Activated T-cell treated with anti-CD3 and anti-CD28 coated beads, Interleukin-2, amount 50 U/mL, for 4 hours (primary cell): Measurements from ENCODE around the gene ANTKMT. TPM values are rescaled to one million over a fixed set of nuclear protein-coding genes. Genes with fewer than 3 reads are reported as not detected.
"Not testable (repeated sequence)": the region's sequence is repeated elsewhere in the genome, so short reads cannot be mapped to it uniquely, and the experiment has no call there.

Experiments used
- ATAC-seq, 2 donors: fragments of 200-7000 bp; cut with Tn5 transposase; one replicate each; pipeline ENCODE4 v1.10.0; 2021
- DNase-seq: peaks from one replicate; pipeline ENCODE4 v3.0.0-alpha.2; 2020
- H3K27me3 Mint-ChIP-seq: one replicate; pipeline ENCODE4 v1.8.0; 2021; ENCODE audit warnings: low read depth, mixed read lengths
- H3K36me3 Mint-ChIP-seq: one replicate; pipeline ENCODE4 v1.8.0; 2022; ENCODE audit warnings: mixed read lengths; ENCODE audit not compliant: insufficient read depth
- H3K4me1 Mint-ChIP-seq: one replicate; pipeline ENCODE4 v1.8.0; 2021; ENCODE audit warnings: low read depth, mixed read lengths
- H3K4me3 Mint-ChIP-seq: one replicate; pipeline ENCODE4 v1.8.0; 2021; ENCODE audit warnings: mild to moderate bottlenecking, moderate library complexity, mixed read lengths
- H3K9me3 Mint-ChIP-seq: one replicate; pipeline ENCODE4 v1.8.0; 2021; ENCODE audit warnings: mixed read lengths
- total RNA-seq, 3 donors: library from RNA; stranded (reverse); gene quantifications; one replicate each; pipeline ENCODE4 v1.2.1, GENCODE V29; 2021

ANTKMT gene
- total RNA-seq, 3 donors from 2014 or later, result 66.0 to 75.0 (median 67.8) TPM

GRCh38 chr16:732332-732731 lies 11.4 kb downstream of the ANTKMT start:
- H3K4me1 Mint-ChIP-seq, result peaks cover 5% of the 10 kb centered on the region
- H3K27me3 Mint-ChIP-seq, result no peaks in the 10 kb centered on the region
- H3K36me3 Mint-ChIP-seq, result peaks cover 6% of the 10 kb centered on the region
- no peak for ATAC-seq
- H3K4me3 Mint-ChIP-seq, result no peak overlapping the region
- no peaks in the 10 kb centered on the region for H3K9me3 Mint-ChIP-seq
- DNase-seq, result no peak

GRCh38 chr16:732936-733335 lies 12.0 kb downstream of the ANTKMT start:
- peaks cover 5% of the 10 kb centered on the region for H3K4me1 Mint-ChIP-seq
- no peaks in the 10 kb centered on the region for H3K9me3 Mint-ChIP-seq
- no peak overlapping the region for H3K4me3 Mint-ChIP-seq
- peaks cover 10% of the 10 kb centered on the region for H3K36me3 Mint-ChIP-seq
- DNase-seq, result no peak
- no peak for ATAC-seq
- no peaks in the 10 kb centered on the region for H3K27me3 Mint-ChIP-seq

GRCh38 chr16:733382-734207 lies 12.6 kb downstream of the ANTKMT start:
- DNase-seq, result peak; percentile 37
- Mint-ChIP-seq H3K4me1 (peaks cover 5% of the 10 kb centered on the region), H3K9me3 (no peaks in the 10 kb centered on the region), H3K4me3 (no peak overlapping the region), H3K27me3 (no peaks in the 10 kb centered on the region), H3K36me3 (peaks cover 12% of the 10 kb centered on the region)
- ATAC-seq, result no peak

GRCh38 chr16:734208-734980 lies 13.4 kb downstream of the ANTKMT start:
- Mint-ChIP-seq H3K36me3 (peaks cover 14% of the 10 kb centered on the region), H3K9me3 (no peaks in the 10 kb centered on the region), H3K4me1 (peaks cover 10% of the 10 kb centered on the region), H3K27me3 (no peaks in the 10 kb centered on the region), H3K4me3 (no peak overlapping the region)
- DNase-seq (no peak), ATAC-seq (no peak)

- H3K36me3 Mint-ChIP-seq, result peaks cover 14% of the 10 kb centered on the region
- no peak for ATAC-seq
- no peaks in the 10 kb centered on the region for H3K9me3 Mint-ChIP-seq
- no peaks in the 10 kb centered on the region for H3K27me3 Mint-ChIP-seq
- no peak for DNase-seq
- peaks cover 16% of the 10 kb centered on the region for H3K4me1 Mint-ChIP-seq
- no peak overlapping the region for H3K4me3 Mint-ChIP-seq
Observed at GRCh38 chr16:734981-735881, 14.3 kb downstream of the ANTKMT start.

- no peak for DNase-seq
- H3K36me3 Mint-ChIP-seq, result peaks cover 14% of the 10 kb centered on the region
- H3K4me3 Mint-ChIP-seq, result no peak overlapping the region
- no peaks in the 10 kb centered on the region for H3K9me3 Mint-ChIP-seq
- peak; percentile 75 to 76 for ATAC-seq
- H3K4me1 Mint-ChIP-seq, result peaks cover 17% of the 10 kb centered on the region
- no peaks in the 10 kb centered on the region for H3K27me3 Mint-ChIP-seq
Observed at GRCh38 chr16:735982-736453, 15.1 kb downstream of the ANTKMT start.

- Mint-ChIP-seq H3K27me3 (no peaks in the 10 kb centered on the region), H3K36me3 (peaks cover 14% of the 10 kb centered on the region), H3K4me1 (peaks cover 18% of the 10 kb centered on the region), H3K4me3 (no peak overlapping the region), H3K9me3 (no peaks in the 10 kb centered on the region)
- ATAC-seq (no peak), DNase-seq (no peak)
Observed at GRCh38 chr16:736936-737481, 16.1 kb downstream of the ANTKMT start.

- H3K4me1 Mint-ChIP-seq, result peaks cover 18% of the 10 kb centered on the region
- peak overlapping the region; percentile 85 for H3K4me3 Mint-ChIP-seq
- ATAC-seq (no peak), DNase-seq (no peak)
- H3K36me3 Mint-ChIP-seq, result peaks cover 12% of the 10 kb centered on the region
- H3K9me3 Mint-ChIP-seq, result no peaks in the 10 kb centered on the region
- H3K27me3 Mint-ChIP-seq, result no peaks in the 10 kb centered on the region
Observed at GRCh38 chr16:739560-740458, 18.9 kb downstream of the ANTKMT start.

- Mint-ChIP-seq H3K36me3 (peaks cover 8% of the 10 kb centered on the region), H3K9me3 (no peaks in the 10 kb centered on the region), H3K4me3 (peak overlapping the region; percentile 85), H3K27me3 (no peaks in the 10 kb centered on the region), H3K4me1 (peaks cover 16% of the 10 kb centered on the region)
- no peak for DNase-seq
- peak in 1 of 2 donors; percentile 2 for ATAC-seq
Observed at GRCh38 chr16:740459-740763, 19.5 kb downstream of the ANTKMT start.

- DNase-seq, result peak; percentile 92
- ATAC-seq, result peak; percentile 88
- peaks cover 16% of the 10 kb centered on the region for H3K4me1 Mint-ChIP-seq
- H3K27me3 Mint-ChIP-seq, result no peaks in the 10 kb centered on the region
- peaks cover 8% of the 10 kb centered on the region for H3K36me3 Mint-ChIP-seq
- H3K4me3 Mint-ChIP-seq, result peak within 1 kb of the TSS; percentile 85
- H3K9me3 Mint-ChIP-seq, result no peaks in the 10 kb centered on the region
Observed at GRCh38 chr16:740764-741505, 20.0 kb downstream of the ANTKMT start, which contains the start of gene CIAO3. CIAO3 (minus strand) TSS chr16:740997; CDS start chr16:740985, 12 bp downstream.

GRCh38 chr16:741986-742629 lies 21.2 kb downstream of the ANTKMT start:
- H3K4me1 Mint-ChIP-seq, result peaks cover 13% of the 10 kb centered on the region
- H3K27me3 Mint-ChIP-seq, result no peaks in the 10 kb centered on the region
- DNase-seq, result no peak
- peak overlapping the region; percentile 75 for H3K4me3 Mint-ChIP-seq
- no peaks in the 10 kb centered on the region for H3K9me3 Mint-ChIP-seq
- no peak for ATAC-seq
- peaks cover 8% of the 10 kb centered on the region for H3K36me3 Mint-ChIP-seq

GRCh38 chr16:742894-743293 lies 21.9 kb downstream of the ANTKMT start:
- not testable (repeated sequence) for H3K36me3 Mint-ChIP-seq, H3K4me3 Mint-ChIP-seq, DNase-seq, H3K27me3 Mint-ChIP-seq, H3K9me3 Mint-ChIP-seq, ATAC-seq
- peaks cover 13% of the 10 kb centered on the region for H3K4me1 Mint-ChIP-seq
